HG03575 (cell line): Measurements from ENCODE around the gene MRPL46.
A peak's percentile ranks its signal among the peaks of the same experiment; 100 is the strongest.

Experiments used
- ATAC-seq: cut with Tn5 transposase; IDR thresholded peaks from one replicate; pipeline ENCODE4 v1.9.1; 2021; ENCODE audit not compliant: unreplicated experiment, insufficient number of reproducible peaks, low FRiP score; ENCODE audit errors: extremely low read depth

Gene MRPL46

DNA sequence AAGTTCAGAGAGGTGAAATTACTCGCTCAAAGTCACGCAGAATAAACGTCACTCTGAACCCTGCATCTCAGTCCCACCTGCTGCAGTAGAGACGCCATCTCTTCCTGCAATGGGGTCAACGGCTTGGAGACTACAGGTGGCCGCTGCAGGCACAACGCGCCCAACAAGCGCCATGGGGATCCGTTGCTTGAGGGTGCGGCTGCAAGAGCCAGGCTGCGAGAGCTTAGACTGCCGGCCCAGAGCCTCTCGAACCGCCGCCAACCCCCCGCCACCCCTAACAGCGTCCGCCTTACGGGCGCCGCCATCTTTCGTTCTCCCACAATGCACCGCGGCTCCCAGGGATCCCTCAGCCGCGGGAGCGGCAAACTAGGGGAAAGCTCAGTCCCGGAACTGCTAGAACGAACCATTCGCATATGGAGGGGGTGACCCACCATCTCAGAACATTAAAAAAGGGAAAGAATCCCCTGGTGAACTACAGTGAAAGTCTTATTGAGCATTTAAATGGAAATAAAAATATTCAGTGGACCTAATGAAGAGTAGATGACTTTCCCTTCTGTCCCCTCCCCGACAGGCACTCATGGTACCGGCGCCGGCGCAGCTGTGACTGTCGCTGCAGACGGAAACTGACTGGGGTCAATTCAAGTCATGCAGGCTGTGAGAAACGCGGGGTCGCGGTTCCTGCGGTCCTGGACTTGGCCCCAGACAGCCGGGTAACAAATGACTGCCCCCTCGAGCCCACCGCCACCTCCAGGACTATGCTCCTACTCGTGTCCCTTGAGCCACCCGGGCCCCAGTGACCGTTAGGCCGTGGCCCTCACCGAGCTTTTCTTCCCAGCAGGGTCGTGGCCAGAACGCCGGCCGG, at the start of gene MRPL46, which contains the start of gene MRPS11:
Gene MRPL46 (minus strand): TSS at position 316 of the 862 bp plus-strand sequence. CDS start 11 bp downstream, at position 305.
Gene MRPS11 (plus strand): TSS at position 636 of the 862 bp plus-strand sequence. CDS start 10 bp downstream, at position 646.
- peak; percentile 49 for ATAC-seq

DNA sequence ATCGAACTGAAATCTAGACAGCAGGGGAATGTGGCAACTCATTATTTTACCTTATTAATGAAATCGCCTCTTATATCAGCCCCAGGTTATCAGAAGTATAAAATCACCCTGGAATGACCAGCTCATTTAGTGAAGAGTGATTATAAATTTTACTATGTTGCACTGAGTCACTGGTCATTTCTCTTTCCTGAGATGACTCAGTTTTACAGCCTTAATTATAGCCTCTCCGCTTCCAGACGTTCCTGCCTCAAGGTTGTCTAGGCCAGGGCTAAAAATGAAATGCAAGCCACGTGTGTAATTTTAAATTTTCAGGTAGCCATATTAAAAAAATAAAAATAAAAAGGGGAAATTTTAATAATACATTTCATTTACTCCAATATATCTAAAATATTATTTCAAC, 46.0 kb upstream of the MRPL46 start:
- no peak for ATAC-seq

DNA sequence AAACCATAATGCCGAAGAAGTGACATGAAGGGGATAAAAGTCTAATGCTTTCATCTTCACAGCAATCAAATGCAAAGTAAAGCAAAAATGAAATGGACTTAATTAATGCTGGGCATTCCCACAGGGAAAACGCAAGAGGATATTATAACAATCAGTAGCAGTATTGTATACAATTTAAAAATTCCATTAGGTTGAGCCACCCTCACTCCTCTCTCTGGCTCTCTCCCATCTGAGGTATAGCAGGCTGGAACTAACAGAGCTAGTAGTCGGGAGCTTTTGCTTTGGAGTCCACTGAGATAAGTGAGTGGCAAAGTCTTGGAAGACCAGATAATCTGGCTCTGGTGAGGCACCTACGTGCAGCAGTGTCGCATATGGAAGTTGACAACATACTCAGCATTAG, 45.4 kb upstream of the MRPL46 start:
- ATAC-seq: no peak

DNA sequence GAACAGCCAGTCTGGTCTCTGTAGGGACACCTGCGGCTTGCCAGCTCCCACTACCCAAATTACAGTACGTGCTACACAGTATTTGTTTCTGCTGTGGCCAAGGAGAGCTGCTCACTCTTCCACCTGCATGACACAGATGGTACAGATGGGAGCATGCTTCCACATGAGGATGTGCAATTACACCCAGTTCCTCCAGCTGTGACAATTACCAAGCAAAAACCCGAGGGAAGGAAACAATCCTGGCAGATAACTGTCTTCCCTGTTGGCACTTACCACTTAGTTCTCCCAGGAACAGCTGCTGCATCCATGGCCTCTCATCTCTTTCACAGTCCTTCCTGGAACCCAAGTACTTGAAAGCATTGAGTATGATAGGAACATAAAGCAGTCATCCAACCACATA, 44.9 kb upstream of the MRPL46 start:
- no peak for ATAC-seq

DNA sequence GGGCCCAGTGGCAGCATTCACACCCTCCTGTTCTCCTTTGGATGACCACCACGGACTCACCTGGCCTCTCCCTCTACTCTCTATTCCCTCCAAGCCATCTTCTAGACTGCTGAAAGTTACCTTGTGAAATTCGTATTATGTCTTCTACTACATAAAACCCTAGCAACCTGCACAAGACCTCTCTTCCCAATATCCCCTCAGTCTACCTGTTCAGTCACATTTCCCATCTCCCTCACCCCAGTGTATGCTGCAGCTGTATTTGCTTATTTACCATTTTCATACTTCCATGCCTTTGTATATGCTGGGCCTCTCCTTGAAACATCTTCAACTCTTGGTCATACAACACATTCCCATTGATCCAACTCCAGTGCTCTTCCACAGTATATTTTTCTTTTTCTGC, 44.0 kb upstream of the MRPL46 start:
- ATAC-seq: no peak

DNA sequence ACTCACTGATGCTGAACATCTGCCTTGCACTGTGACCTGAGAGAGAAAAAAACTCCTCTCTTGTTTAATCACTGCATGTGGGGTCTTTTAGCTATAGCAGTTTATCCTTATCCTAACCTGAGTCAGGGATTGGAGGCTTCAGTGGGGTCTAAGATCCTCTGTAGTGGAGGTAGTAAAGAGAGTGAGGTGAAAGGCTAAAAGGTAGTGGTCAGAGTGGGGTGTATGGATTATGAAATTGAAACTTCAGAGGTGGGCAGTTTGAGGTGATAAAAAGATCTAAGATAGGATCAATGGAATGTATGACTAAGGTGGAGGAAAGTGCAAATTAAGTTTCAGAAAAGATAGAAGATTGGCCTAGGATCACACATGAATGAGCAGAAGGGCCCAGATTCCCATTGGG, 42.8 kb upstream of the MRPL46 start:
- no peak for ATAC-seq

DNA sequence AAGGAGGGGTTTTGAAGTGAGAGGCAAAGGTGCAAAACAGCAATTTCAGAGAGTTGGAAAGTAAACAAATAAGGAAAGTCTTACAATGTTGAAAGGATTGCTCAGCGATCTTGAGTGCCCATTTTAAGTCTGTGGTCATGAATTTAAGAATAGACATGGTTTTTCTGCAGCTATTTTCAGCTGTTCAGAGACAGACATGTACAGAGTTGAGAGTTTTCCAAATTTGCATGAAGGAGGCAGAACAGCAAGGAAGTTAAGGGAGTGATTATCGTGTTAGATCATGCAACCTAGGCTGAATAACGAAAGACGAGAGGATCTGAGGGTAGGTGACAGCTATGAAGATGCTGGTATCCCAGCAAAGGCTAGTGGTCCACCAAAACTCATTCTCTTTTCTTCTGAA, 42.1 kb upstream of the MRPL46 start:
- no peak for ATAC-seq

DNA sequence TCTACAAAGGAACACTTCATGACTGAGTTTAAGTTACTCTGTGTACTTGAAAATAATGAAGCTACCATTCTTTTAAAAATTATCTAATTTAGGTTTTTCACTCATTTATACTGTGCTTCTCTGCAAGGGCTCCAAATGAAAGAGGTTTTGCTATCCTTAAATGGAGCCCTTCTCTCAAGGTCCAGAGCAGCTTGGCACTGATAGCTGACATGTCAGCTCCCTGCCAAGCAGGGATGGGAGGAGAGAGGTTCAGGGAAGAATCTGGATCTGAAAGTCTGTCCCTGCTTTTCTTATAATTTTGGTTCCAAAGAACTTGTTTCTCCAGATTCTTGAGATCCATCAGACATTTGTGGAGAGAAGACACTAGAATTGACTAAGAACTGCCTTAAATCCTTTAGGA, 39.4 kb upstream of the MRPL46 start:
- no peak for ATAC-seq

DNA sequence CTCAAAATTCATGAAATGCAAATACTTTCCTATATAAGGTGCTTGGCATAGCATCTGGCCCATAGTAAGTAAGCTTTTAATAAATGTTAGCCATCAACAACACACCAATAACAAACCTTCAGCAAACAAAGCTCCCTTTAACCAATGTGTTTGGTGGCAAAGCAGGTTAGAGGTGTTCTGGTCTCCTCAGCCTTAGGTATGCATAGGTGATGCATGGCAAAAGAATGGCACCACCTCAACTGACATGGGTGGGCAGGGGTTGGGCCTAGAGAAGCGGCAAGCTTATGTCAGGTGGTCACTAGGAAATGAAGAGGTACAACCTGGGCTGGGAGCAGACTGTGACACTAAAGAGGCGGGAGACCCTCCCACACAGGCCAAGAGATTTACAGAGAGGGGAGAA, 38.5 kb upstream of the MRPL46 start:
- no peak for ATAC-seq

DNA sequence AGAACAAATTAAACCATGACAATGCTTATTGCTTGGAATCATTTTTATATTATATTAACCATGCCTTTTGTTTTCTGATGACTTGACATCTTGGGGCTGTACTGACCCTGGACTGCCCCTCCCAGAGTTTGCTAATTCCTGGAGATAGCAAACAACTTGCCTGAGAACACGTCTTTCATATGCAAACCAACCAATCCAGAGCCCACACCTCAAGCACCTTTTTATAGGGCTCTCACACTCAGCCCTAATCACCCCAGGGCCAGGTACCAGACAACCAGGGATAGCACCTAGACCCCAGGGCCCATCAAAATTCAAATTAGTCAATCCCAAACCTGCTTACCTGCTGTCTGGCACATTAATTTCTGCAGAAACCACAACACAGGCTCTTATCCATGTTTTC, 37.3 kb upstream of the MRPL46 start:
- ATAC-seq: no peak

DNA sequence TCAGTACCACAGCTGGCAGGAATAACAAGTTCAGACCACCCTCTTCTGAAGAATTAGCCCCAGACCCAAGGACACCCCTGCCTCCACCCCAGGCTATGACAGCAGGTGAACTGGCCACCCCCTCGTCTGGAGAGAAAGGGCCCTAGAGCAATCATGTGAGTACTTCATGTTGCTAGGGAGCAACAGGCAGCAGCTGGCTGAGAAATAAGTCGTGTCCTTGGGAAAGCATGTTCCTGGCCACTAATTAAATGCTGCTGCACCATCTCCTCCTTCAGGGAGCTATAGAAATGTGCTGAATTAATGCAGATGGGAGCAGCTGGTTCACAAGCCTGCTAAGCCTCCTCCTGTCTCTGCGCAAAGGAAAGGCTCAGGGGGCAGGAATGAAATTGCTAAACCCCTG, 31.8 kb upstream of the MRPL46 start:
- no peak for ATAC-seq

DNA sequence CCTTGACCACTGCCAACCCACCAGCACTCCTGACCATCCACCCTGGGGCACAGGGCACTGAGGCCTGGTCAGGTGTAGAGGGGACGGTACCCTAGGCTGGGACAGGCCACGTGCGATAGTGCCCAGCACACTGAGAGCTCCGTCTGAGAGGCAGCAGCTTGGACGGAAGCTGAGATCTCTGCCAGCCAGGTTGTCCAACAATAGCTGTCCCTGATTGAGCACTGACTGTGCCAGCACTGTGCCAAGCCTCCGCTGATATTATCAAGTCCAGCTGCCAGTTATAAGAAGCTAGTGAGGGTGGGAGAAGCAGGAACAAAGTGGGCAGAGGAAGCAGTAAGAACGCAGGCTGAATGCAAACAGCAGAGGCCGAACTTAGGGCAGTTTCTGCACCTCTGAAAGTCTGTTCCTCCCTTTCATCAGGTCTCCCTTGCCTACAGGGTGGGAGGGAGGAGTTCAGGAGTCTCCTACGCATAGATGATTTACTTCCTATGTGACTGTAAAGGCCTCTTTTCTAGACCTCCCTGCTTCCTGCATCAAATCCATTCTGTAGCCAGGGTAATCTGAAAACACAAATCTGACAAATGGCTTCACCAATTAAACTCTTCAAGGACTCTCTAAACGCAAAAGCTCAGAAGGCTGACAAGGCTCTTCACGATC, 30.0 kb upstream of the MRPL46 start:
- no peak for ATAC-seq

DNA sequence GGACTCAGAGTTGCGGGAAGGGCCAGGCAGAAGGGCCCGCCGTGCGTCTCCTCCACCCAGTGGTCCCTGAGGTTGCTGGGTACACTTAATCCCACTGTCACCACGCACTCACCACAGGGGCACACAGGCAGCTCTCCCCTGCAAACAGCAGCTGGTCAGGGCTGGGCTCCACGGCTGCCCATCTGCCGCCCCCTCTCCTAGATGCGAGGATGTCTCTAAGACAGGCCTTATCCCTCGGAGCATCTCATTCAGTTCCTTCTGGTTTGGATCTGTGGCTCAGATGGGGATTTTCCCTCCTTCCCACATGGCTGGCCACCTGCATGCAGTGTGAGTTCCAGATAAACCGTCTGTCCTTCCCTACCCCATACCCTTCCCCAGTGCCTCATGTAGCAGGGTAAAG, 26.7 kb upstream of the MRPL46 start:
- no peak for ATAC-seq

DNA sequence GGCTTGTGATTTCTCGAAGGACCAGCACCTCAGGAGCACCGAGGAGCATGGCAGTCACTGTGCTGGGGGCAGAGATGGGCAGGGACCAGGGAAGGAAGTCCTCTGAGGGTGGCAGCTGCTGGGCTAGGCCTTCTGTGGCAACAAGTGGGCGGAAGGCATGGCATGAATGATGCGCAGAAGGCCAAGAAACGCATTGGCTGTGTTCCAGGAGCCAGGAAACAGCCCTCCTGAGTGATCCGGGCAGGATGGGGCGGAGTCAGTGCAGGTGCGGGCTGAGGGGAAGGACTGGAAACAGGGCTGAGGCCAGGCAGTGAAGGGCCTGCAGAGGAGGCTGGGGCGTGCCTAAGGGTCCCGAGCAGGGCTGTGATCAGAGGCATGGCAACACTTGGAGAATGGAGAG, 24.0 kb upstream of the MRPL46 start:
- no peak for ATAC-seq

DNA sequence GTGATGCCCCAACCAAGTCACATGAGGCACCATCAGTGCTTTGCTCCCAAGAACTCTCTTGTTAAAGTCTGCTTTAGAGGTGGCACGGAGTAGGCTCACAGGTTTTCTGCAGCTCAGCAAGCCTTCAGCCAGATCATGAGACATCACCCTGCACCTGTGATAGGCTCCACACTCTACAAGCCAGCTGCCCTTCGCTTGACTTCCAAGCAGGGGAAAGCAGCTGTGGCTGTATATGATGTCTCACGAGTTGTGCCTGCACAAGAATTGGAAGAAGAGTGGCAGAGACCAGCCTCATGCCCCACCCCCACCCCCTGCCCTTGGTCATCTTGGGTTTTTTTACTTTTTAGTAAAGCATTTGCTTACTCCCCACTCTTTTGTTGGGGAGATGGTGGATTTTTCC, 22.8 kb upstream of the MRPL46 start:
- no peak for ATAC-seq

DNA sequence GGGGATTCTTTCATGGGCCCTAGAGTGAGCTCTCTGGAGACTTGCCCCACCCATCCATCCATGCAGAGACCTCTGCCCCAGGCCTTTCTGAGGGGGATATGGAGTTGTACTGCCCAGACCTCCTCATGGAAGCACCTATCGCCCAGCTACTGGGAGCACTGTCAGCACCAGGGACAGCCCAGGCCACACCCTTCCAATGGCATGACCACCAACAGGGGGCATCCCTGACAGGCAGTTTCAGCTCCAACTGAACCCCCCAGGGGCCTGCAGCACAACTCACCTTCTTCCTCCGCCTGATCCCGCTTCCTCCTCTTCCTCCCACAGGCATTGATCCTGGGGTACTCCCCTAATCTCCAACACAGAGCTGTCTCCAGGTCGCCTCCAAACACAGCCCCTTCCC, 22.1 kb upstream of the MRPL46 start:
- no peak for ATAC-seq

DNA sequence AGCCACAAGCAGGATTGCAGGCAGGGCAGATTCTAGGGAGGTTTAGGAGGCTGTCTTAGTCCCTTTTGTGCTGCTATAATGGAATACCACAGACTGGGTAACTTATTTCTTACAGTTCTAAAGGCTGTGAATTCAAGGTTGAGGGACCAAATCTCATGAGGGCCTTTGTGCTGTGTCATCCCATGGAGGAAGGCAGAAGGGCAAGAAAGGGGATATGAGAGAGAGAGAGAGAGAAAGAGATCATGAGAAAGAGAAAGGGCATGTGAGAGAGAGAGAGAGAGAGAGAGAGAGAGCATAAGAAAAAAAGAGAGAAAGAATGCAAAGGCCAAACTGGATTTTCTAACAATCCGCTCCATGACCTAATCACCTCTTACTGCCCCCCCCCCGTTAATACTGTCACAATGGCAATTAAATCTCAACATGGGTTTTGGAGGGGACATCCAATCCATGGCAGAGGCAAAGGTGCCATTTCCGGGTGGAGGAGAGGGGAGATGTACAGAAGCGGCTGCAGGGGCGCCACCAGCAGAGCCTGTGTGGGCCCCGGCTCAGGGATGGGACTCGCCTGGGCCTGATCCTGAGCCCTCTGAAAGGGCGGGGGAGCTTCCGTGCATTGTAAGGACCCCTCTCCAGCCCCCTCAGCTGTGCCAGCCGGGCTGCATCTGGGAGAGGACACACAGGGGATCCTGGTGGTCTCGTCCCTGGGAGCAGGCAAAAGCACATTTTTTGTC, 20.8 kb upstream of the MRPL46 start:
- ATAC-seq: no peak

DNA sequence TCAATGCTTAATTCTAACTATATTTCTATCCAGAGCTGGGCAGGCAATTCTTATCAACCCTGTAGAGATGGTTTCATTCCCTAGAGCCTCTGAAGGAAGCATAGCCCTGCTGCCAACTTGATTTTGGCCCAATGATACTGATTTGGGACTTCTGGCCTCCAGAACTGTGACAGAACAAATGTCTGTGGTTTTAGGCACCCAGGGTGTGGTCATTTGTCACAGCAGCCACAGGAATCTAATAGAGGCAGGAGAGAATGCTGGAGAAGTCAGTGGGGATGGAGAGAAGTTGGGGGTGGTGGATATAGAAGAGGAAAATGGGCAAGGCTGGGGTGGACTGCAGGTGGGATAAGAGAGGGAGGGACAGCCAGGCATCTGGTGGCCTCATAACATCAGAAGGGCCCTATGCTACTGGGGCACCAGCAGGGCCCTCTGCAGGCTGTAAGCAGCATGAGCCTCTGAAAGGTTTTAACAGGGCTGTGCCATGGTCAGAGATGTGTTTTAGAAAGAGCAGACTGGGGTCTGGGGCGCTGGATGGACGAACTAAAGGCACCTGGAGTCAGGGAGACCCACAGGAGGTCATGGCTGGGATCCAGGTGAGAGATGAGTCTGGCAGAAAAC, 20.1 kb upstream of the MRPL46 start:
- no peak for ATAC-seq

DNA sequence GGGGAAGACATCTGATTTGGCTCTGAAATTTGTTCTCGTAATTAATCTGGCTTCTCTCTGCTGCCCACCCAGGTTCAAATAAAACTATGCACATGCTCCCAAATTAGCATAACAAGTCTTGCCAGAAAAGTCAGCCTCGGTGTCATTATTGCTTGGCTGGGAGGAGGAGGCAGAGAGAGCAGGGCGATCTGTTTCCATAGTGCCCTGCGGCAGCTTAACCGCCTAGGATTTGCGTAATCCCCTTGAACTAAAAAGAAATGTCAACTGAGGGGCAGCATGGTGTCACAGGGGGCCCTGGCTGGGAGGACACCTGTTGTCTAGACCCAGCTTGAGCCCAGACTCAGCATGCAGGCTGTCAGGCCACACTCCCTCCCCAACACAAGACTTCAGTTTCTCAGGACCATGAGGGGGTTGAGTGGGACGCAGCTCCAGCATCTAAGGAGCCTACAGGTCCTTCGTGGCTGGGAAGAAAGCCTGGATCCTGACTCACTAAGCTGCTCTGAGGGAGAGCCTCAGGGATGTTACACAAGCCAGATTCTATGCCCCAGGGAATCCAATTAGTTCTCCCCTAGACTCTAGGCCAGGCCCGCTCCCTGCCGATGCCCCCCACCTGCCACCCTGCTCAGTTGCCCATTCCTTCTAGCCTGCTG, 17.6 kb upstream of the MRPL46 start:
- no peak for ATAC-seq
